ENCODE data around the gene TMEM81.

Gene TMEM81

GRCh38 chr1:205043866-205044265, 40.4 kb downstream of the TMEM81 start:
- no peak for DNase-seq (ENCODE audit: low read depth in 2 of 2)
- TF ChIP-seq CTCF (IDR thresholded peaks at IDR 0.05; ENCODE audit: low read depth, low read length) = no peak
- no peak overlapping the region for H3K4me3 ChIP-seq (replicated peaks in 1 of 2; ENCODE audit: low read depth in 2 of 2, low read length in 2 of 2)

DNA sequence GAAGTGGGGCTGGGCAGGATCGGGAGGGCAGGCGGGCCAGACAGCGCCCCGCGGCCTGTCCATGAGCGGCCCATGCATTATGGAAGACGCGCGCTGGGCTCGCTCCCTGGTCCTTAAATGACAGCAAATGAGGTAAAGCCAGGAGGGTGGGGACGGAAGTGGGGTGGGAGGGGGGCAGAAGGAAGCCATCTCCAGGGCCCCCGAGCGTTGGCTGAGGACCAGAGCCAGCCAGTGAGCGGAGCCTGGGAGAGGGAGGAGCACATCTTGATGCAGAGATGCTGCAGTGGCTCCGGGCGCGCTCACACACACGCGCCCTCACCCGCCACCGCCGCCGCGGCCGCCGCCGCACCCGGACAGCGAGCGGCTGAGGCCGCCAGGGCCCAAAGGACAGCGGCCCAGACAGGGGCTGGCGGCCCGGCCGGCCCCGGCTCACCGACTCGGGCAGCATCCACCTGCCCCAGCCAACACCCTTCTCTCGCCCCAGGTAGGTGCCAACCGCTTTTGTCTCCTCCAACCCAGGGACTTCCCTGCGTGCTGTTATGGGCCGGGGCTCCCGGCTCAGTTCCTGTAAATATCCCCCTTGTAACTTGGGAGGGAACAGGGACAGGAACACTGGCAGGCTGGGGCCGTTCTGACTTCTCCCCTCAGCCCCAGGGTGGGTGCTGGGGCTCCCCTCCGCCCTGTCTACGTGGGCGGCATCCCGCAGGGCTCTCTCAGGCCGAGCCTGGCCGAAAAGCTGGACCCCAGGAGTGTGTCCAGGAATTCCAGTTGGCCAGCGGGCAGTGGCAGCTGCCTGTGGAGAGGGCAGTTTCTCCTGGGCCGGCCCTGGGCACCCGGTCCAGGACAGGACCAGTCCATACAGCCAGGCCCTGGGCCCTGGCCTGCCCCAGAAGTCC, 41.1 kb downstream of the TMEM81 start, which contains the start of gene CNTN2:
TSS of gene CNTN2 (plus strand) at position 302 of the 896 bp plus-strand sequence. CDS start 9,974 bp downstream, outside the sequence.
- TF ChIP-seq CTCF (IDR thresholded peaks at IDR 0.05; ENCODE audit: low read depth, low read length) = no peak
- H3K4me3 ChIP-seq (replicated peaks in 1 of 2; ENCODE audit: low read depth in 2 of 2, low read length in 2 of 2) = no peak within 1 kb of the TSS
- no peak for DNase-seq (ENCODE audit: low read depth in 2 of 2)

GRCh38 chr1:205041998-205042910, 42.0 kb downstream of the TMEM81 start:
- no peak overlapping the region for H3K4me3 ChIP-seq (replicated peaks in 1 of 2; ENCODE audit: low read depth in 2 of 2, low read length in 2 of 2)
- TF ChIP-seq CTCF (IDR thresholded peaks at IDR 0.05; ENCODE audit: low read depth, low read length) = no peak
- no peak for DNase-seq (ENCODE audit: low read depth in 2 of 2)

DNA sequence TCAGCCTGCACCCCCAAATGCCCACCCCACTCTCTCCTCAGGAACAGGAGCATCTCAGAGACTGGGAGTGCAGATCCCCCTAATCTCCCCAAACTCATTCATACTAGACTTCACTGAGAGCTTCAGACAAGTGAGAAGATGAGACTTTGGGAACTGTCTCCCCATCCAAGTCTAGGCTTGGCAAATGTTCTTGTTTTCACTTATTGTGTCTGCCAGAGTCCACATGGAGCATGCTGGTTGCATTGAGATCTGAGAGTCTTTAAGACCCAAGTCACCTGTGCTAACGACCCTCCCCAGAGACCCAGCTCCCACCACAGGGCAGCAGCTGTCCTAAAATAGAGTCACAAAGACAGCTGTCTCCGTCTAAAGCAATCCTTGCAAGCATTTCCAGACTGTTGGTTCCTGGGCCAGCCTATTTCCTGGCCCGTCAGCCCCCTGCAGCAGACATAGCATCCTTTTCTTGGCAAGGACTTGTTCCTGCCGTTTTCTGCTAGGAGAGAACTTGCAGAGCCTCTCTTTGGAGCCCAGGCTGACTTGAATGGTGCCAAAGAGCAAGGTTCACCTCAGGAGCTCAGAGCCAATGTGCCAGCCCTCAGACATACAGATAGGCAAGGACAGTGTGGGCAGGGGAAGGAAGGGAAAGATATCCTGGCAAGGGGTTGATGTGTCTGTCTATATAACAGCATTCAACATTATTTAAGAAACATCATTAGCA, 43.1 kb downstream of the TMEM81 start:
- no peak overlapping the region for H3K4me3 ChIP-seq (replicated peaks in 1 of 2; ENCODE audit: low read depth in 2 of 2, low read length in 2 of 2)
- no peak for TF ChIP-seq CTCF (IDR thresholded peaks at IDR 0.05; ENCODE audit: low read depth, low read length)
- no peak for DNase-seq (ENCODE audit: low read depth in 2 of 2)

- TF ChIP-seq CTCF (IDR thresholded peaks at IDR 0.05; ENCODE audit: low read depth, low read length) = no peak
- H3K4me3 ChIP-seq (replicated peaks in 1 of 2; ENCODE audit: low read depth in 2 of 2, low read length in 2 of 2) = no peak overlapping the region
- DNase-seq (ENCODE audit: low read depth in 2 of 2) = no peak
Observed at GRCh38 chr1:205038132-205038786, 46.0 kb downstream of the TMEM81 start.

DNA sequence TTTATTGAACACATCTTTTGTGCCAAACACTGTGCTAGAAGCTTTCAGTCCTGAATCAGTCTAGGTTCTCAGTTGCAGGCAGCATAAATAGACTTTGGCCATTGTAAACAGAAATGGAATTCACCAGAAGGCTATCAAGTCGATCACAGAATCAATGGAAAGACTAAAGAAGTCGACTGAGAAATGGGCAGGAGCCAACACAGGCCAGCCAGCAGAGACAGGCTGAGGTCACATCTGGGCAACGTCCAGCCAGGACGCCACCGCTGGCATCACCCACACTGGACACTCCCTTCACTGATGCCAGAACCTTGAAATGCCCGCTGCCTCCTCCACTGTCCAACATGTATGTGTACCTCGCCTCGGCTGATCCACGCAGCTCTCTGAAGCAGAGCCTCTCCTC, 46.7 kb downstream of the TMEM81 start:
- TF ChIP-seq CTCF (IDR thresholded peaks at IDR 0.05; ENCODE audit: low read depth, low read length) = no peak
- H3K4me3 ChIP-seq (replicated peaks in 1 of 2; ENCODE audit: low read depth in 2 of 2, low read length in 2 of 2) = no peak overlapping the region
- no peak for DNase-seq (ENCODE audit: low read depth in 2 of 2)
